ENCODE results near the gene CUL4A.

GRCh38 chr13:113238536-113238935 is 29.1 kb downstream of the CUL4A start:
- TF ChIP-seq CTCF (IDR thresholded peaks at IDR 0.05 in 8 of 11, conservative IDR thresholded peaks at IDR 0.05 in 3 of 11) (no peak), POLR2A (IDR thresholded peaks at IDR 0.05) (no peak), POLR2AphosphoS5 (IDR thresholded peaks at IDR 0.05) (no peak)
